ENCODE results near the gene TLE6.
"Not testable (repeated sequence)": the region's sequence is repeated elsewhere in the genome, so short reads cannot be mapped to it uniquely, and the experiment has no call there.

The TLE6 gene

DNA sequence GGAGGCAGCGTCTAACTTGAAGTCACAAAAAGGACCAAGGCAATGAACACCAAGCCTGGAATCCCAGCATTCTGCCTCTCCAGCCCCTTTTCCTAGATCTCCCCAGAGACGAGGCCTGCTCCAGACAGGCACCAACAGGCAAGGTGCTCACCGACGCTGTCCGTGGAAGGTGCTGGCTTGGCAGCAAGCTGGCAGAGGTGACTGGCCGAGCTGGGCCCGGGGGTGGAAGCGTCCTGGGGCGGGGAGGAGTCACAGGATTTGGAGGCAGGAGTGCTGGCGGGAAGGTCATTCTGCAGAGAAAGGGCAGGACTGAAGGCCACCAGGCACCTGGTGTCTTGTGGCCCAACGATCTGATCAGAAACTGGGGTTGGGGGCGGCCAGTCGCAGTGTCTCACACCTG lies 33.5 kb downstream of the TLE6 start:
- no peaks in the 10 kb centered on the region for H3K36me3 ChIP-seq
- no peak for DNase-seq
- H3K4me1 ChIP-seq = no peaks in the 10 kb centered on the region
- no peaks in the 10 kb centered on the region for H3K27me3 ChIP-seq
- TF ChIP-seq, protein P1, sequence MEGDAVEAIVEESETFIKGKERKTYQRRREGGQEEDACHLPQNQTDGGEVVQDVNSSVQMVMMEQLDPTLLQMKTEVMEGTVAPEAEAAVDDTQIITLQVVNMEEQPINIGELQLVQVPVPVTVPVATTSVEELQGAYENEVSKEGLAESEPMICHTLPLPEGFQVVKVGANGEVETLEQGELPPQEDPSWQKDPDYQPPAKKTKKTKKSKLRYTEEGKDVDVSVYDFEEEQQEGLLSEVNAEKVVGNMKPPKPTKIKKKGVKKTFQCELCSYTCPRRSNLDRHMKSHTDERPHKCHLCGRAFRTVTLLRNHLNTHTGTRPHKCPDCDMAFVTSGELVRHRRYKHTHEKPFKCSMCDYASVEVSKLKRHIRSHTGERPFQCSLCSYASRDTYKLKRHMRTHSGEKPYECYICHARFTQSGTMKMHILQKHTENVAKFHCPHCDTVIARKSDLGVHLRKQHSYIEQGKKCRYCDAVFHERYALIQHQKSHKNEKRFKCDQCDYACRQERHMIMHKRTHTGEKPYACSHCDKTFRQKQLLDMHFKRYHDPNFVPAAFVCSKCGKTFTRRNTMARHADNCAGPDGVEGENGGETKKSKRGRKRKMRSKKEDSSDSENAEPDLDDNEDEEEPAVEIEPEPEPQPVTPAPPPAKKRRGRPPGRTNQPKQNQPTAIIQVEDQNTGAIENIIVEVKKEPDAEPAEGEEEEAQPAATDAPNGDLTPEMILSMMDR (IDR thresholded peaks at IDR 0.05; ENCODE audit: low read depth, low read length) = no peak
- H3K9me3 ChIP-seq = no peaks in the 10 kb centered on the region
- H3K4me3 ChIP-seq (ENCODE audit: low read depth, low read length) = no peak overlapping the region

DNA sequence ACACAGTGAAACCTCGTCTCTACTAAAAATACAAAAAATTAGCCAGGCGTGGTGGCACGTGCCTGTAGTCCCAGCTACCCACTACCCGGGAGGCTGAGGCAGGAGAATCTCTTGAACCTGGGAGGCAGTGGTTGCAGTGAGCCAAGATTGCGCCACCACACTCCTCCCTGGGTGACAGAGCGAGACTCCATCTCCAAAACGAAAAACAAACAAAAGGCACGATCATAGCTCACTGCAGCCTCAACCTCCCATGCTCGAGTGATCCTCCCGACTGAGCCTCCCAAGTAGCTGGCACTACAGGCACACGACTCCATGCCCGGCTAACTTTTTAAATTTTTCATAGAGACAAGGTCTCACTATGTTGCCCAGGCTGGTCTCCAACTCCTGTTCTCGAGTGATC lies 34.7 kb downstream of the TLE6 start:
- not testable (repeated sequence) for H3K4me1 ChIP-seq; H3K9me3 ChIP-seq; DNase-seq; H3K4me3 ChIP-seq (ENCODE audit: low read depth, low read length); H3K36me3 ChIP-seq; H3K27me3 ChIP-seq

DNA sequence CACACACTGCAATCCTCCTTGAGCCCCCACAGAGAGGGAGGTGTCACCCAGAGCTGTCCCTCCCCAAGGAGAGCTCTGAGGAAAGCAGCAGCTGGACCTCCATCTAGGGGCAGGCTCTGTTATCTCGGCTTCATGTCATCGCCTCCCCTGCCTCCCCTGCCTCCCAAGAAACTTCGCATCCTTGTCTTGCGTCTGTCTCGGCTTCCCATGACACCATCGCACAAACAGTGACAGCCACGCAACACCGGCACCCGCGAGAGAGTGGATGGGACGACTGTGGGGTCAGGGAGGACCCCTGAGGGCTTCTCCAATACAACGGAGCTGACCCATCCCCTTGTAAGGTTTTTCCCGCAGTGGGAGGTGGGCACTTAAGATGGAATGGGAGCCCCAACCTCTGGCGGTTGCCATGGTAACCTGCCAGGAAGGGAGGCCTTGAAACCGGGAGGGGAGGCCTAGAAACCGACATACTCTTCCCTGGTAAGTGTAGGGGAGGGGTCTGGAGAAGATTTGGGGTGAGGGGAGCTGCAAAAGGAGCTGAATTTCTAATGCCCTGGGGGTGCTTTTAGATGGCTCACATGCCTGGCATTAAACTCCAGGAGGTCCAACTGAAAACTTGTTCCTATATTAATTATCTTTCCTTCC lies 35.4 kb downstream of the TLE6 start:
- Histone ChIP-seq H3K36me3 (no peaks in the 10 kb centered on the region), H3K4me3 (ENCODE audit: low read depth, low read length) (no peak overlapping the region), H3K9me3 (no peaks in the 10 kb centered on the region), H3K4me1 (no peaks in the 10 kb centered on the region), H3K27me3 (no peaks in the 10 kb centered on the region)
- no peak for DNase-seq
- TF ChIP-seq, protein P1 (IDR thresholded peaks at IDR 0.05; ENCODE audit: low read depth, low read length) = no peak

DNA sequence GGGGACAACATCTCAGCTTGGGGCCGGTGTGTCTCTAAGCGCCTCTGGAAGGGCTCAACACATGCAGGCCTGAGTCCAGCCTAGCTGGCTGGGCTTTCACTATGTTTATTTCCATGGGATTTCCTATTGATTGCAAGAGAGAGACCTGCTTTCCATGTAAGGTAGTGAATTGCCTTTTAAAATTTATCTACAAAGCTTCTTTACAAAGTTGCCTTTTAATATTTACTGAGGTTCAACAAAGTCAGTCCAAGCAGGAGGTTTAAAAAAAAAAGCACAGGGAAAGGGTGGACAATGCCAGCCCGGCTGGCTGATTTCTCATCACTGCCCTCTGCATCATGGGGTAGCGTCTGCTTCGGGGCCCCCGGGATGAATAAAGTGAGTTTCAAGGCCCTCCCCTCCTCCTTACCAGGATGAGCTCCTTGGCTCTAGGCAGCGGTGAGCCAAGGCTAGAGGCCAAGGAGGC lies 35.9 kb downstream of the TLE6 start:
- H3K36me3 ChIP-seq = no peaks in the 10 kb centered on the region
- no peak for DNase-seq

DNA sequence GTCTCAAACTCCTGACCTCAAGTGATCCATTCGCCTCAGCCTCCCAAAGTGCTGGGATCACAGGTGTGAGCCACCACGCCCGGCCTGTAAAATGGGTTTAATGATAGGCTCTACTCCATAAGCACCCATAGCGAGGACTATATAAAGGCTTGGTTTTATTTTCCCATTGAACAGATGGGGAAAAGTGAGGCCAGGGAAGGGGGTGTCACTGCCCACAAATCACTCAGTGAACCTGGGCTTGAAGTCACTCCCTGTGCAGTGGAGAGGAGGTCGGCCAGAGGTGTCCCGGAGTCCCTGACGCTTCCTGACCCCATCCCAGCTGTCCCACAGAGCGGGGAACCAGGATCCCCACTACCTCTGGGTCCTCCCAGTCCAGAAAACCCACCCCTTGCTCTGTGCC lies 36.8 kb downstream of the TLE6 start:
- no peak overlapping the region for H3K4me3 ChIP-seq (ENCODE audit: low read depth, low read length)
- H3K9me3 ChIP-seq = no peaks in the 10 kb centered on the region
- no peak for DNase-seq
- H3K4me1 ChIP-seq = no peaks in the 10 kb centered on the region
- H3K27me3 ChIP-seq = no peaks in the 10 kb centered on the region
- TF ChIP-seq, protein P1 (IDR thresholded peaks at IDR 0.05; ENCODE audit: low read depth, low read length) = no peak
- no peaks in the 10 kb centered on the region for H3K36me3 ChIP-seq

More for the DNA sequence above, 35.9 kb downstream of the TLE6 start:
- TF ChIP-seq, protein P1 (IDR thresholded peaks at IDR 0.05; ENCODE audit: low read depth, low read length) = no peak
- Histone ChIP-seq H3K4me3 (ENCODE audit: low read depth, low read length) (no peak overlapping the region), H3K4me1 (no peaks in the 10 kb centered on the region), H3K9me3 (no peaks in the 10 kb centered on the region), H3K27me3 (no peaks in the 10 kb centered on the region)

DNA sequence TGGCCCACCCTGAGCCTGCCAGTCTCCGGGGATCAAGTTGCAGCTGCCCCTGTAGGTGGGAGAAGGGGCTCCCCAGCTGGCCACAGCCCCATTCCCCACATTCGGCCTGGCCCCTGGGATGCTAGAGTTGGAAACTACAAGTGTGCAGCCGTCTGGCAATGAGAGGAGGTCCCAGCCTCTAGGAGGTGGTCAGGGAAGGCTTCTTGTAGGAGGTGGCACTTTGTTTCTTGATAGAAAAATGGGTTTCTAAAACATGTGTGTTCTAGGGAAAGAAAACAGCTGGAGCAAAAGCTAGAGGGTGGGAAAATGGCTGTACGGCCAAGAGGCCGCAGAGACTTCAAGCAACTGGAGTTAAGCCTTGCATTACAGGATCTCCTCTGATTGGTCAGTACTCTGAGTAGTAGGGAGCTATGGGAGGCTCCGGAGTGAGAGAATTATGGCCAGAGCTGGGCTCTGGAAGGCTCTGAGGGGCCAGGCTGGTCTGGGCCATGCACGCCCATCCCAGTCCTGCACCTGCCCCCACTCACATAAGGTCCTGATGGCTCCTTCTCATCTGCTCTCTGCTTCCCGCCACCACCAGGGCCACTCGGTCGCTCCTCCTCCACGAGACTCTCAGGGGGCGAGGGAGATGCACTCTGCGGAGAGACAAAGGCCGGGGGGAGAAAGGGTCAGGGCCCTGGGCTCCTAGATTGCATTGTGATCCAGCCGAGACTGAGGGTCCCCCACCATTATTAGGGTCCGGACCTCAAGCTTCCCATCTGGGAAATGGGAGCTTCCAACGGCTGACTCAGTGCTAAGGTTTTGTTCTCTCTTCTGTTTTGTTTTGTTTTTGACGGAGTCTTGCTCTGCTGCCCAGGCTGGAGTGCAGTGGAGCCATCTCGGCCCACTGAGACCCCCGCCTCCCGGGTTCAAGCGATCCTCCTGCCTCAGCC lies 38.0 kb downstream of the TLE6 start:
- TF ChIP-seq, protein P1 (IDR thresholded peaks at IDR 0.05; ENCODE audit: low read depth, low read length) = no peak
- no peaks in the 10 kb centered on the region for H3K27me3 ChIP-seq
- H3K4me3 ChIP-seq (ENCODE audit: low read depth, low read length) = no peak overlapping the region
- H3K9me3 ChIP-seq = no peaks in the 10 kb centered on the region
- no peak for DNase-seq
- no peaks in the 10 kb centered on the region for H3K36me3 ChIP-seq
- H3K4me1 ChIP-seq = no peaks in the 10 kb centered on the region

Measured in BE2C (cell line).